ENCODE data around the gene C6orf120.

The C6orf120 gene

DNA sequence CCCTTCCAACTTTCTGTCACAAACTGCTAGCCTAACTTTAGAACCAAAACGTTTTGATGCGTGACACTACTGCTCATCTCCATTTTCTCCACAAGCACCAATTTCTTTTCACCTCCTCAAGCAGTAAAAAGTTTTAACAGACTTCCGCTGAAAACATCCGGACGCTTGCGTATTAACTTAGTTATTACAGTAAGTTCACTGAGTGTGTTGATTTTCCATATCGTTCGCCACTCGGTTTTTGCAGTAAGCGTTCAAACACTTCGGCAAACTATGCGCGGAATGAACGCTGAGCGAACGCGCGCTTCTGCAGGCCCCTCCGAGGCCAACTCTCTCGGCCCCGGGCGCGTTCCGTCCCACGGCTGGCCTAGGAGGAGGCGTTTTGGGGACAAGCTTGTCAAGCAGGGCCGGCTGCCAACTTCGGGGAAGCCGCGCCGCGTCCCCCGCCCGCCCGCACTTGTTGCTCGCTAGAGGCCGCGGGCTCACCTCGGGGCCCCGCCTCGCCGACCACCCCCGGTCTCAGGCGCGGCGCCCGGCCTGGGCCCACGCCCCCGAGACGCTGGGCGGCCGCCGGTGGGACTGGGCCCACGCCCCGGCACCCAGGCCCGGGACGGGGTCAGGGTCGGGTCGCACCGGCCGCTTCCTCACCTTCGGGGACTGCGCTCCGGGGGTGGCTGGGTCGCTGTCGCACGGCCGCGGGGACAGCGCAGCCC lies 21.4 kb downstream of the C6orf120 start:
- H3K4me3 ChIP-seq (ENCODE audit: low read depth, low read length) = peak overlapping the region; percentile 64
- TF ChIP-seq, protein P1, sequence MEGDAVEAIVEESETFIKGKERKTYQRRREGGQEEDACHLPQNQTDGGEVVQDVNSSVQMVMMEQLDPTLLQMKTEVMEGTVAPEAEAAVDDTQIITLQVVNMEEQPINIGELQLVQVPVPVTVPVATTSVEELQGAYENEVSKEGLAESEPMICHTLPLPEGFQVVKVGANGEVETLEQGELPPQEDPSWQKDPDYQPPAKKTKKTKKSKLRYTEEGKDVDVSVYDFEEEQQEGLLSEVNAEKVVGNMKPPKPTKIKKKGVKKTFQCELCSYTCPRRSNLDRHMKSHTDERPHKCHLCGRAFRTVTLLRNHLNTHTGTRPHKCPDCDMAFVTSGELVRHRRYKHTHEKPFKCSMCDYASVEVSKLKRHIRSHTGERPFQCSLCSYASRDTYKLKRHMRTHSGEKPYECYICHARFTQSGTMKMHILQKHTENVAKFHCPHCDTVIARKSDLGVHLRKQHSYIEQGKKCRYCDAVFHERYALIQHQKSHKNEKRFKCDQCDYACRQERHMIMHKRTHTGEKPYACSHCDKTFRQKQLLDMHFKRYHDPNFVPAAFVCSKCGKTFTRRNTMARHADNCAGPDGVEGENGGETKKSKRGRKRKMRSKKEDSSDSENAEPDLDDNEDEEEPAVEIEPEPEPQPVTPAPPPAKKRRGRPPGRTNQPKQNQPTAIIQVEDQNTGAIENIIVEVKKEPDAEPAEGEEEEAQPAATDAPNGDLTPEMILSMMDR (IDR thresholded peaks at IDR 0.05; ENCODE audit: low read depth, low read length, missing control alignments) = no peak
- DNase-seq (ENCODE audit: low read depth) = no peak

DNA sequence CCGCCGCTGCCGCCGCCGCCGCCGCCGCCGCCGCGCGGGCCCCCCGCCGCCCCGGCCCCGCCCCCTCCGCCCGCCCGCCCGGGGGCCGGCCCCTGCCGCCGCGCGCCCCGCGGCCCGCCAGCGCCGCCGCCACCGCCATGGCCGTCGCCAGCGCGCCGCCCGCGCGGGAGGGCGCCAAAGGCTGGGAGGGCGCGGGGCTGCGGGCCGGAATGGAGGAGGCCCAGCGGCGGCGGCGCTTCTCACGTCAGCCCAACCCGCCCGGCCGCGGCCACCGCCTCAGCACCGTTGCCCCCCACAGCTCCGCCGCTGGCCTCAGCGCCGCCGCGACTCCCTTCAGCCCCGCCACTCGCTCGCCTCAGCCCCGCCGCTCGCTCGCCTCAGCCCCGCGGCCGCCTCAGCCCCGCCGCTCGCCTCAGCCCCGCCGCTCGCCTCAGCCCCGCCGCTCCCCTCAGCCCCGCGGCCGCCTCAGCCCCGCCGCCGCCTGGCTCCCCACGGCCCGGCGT lies 22.1 kb downstream of the C6orf120 start:
- DNase-seq (ENCODE audit: low read depth) = no peak

DNA sequence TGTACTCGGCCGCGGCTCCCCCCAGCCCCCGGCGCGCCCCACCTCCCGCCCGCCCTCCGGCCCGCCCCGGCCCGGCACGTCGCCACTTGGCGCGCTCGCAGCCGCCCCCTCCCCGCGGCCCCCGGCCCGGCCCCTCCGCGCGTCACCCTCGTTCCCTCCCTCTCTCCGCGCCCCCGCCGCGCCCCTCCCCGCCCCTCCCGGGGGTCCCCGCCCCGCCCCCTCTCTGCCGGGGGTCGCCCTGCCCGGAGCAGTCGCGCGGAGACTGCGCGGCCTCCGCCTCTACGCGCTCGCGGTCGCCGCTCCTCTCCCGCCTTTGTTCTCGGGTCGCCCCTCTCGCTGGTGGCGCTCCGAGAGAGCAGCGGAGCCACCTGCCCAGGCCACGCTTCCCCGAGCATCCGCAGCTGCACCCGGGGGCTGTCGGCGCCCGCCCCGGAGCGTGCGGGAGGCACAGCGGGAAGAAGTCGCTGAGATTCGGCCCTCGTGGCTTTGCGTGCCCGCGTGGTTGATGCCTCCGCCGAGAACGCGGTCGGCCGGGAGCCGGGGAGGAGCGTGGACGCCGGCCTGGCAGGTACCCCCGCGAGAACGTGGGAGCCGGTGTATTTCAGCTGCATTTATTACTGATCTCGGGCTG lies 22.7 kb downstream of the C6orf120 start, which contains the start of gene PHF10:
Gene PHF10, minus strand, starts transcription at position 7 of the 631 bp plus-strand sequence. CDS start 569 bp downstream, outside the sequence.
- no peak for DNase-seq (ENCODE audit: low read depth)
- TF ChIP-seq, protein P1 (IDR thresholded peaks at IDR 0.05; ENCODE audit: low read depth, low read length, missing control alignments) = no peak
- peak within 1 kb of the TSS; percentile 65 for H3K4me3 ChIP-seq (ENCODE audit: low read depth, low read length)

More for the DNA sequence above, 22.1 kb downstream of the C6orf120 start:
- H3K4me3 ChIP-seq (ENCODE audit: low read depth, low read length) = peak overlapping the region; percentile 65; the same call in 1 of the 2 replicates
- TF ChIP-seq, protein P1 (IDR thresholded peaks at IDR 0.05; ENCODE audit: low read depth, low read length, missing control alignments) = no peak

DNA sequence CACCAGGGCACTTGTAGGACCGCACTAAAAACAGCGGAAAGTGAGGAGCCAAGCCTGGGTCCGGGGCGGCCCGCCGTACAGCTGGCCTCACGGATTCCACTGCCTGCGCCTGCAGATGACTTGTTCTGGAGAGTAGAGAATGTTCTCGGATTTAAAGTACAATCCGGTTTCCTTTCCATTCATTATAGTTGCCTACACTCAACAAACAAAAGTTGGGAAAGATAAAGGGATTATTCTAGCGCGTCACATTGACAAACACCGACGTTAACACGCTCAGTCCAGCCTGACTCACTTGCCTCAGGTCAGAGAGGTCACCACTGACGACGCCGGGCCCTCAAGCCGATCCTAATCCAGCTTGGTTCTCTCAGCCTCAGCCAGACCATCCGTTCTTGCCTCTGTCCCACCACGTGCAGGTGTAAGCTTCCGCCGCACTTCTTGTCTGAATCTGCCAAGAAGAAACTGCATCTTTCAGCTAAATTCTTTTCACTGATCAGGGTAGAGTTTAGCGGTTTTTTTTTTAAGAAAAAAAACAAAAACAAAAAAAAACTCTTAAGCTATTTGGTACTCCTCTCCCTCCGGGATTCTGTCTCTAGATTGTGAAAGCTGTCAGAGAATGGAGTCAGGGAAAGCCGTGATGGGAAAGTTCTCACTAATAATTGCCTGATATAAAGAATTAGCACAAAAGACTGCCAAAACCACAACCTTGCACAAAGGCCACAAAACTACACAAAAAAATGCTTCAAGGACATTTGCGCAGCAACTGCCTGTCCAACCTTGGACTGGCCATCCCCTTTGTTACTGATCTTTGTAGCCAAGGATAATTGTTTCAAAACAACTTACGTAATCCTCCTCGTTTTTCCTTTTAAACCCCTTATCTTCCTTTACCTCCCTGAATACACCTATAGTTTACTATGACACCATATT lies 23.5 kb downstream of the C6orf120 start:
- peak overlapping the region; percentile 52 for H3K4me3 ChIP-seq (ENCODE audit: low read depth, low read length)
- TF ChIP-seq, protein P1 (IDR thresholded peaks at IDR 0.05; ENCODE audit: low read depth, low read length, missing control alignments) = no peak
- DNase-seq (ENCODE audit: low read depth) = no peak

DNA sequence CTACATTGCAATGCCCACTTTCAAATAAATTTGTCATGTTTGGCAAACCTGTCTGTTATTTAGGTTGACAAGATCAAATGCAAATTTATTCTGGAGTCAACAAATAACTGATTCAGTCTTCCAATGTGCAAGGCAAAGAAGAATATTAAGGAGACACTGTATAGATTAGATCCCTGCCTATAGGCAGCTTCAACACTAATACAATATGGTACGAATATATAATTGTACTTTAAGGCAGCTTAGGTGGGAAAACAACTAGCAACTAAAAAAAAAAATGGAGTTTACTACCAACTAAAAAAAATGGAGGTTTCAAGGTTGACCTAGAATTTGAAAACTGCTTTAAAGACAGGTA lies 24.1 kb downstream of the C6orf120 start:
- H3K4me3 ChIP-seq (ENCODE audit: low read depth, low read length) = no peak overlapping the region
- TF ChIP-seq, protein P1 (IDR thresholded peaks at IDR 0.05; ENCODE audit: low read depth, low read length, missing control alignments) = no peak
- no peak for DNase-seq (ENCODE audit: low read depth)

DNA sequence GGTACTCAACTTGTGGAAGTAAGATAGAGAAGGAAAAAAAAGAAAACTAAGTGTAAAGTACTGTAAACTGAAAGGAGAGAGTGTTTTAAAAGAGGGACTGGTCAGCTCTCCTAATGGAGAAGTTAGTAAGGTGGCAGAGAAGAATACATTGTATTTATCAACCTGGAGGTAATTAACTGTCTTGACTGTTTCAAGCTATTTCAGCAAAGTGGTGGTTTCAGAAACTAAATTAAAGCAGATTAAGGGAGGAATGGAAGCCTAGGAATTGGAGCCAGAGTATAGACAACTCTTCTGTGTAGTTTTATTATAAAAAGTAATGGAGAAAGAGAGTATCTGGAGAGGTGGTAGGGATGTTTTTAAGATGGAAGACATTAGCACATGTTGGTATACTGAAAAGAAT lies 25.0 kb downstream of the C6orf120 start:
- no peak for DNase-seq (ENCODE audit: low read depth)
- H3K4me3 ChIP-seq (ENCODE audit: low read depth, low read length) = no peak overlapping the region
- TF ChIP-seq, protein P1 (IDR thresholded peaks at IDR 0.05; ENCODE audit: low read depth, low read length, missing control alignments) = no peak
